Nucleus accumbens (tissue), 56 donors: ENCODE measurements around the gene SLC6A19.

ENCODE experiments used
- DNase-seq, 56 donors: peaks; one replicate each; lab custom pipeline; 2025; lab: John Stamatoyannopoulos, UW

Gene SLC6A19

GRCh38 chr5:1164696-1165630 lies 36.4 kb upstream of the SLC6A19 start:
- DNase-seq: no peak

DNA sequence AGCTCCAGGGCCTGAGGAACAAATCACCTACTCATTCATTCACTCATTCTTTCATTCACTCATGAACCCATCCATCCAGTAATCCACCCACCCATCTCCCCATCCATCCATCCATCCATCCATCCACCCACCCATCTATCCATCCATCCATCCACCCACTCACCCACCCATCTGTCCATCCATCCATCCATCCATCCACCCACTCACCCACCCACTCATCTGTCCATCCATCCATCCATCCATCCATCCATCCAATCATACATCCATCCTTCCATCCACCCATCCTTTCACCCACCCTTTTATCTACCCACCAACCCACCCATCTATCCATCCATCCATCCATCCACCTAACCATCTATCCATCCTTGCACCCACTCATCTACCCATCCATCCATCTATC lies 35.5 kb upstream of the SLC6A19 start:
- DNase-seq: no peak

DNA sequence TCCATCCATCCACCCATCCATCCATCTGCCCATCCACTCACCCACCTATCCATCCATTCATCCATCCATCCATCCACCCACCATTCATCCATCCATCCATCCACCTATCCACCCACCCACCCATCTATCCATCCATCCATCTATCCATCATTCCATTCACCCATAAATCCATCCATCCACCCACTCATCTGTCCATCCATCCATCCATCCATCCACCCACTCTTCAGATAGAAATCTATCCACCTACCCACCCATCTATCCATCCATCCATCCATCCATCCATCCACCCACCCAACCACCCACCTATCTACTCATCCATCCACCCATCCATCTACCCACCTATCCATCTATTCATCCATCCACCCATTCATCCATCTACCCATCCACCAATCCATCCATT lies 35.0 kb upstream of the SLC6A19 start:
- no peak for DNase-seq

DNA sequence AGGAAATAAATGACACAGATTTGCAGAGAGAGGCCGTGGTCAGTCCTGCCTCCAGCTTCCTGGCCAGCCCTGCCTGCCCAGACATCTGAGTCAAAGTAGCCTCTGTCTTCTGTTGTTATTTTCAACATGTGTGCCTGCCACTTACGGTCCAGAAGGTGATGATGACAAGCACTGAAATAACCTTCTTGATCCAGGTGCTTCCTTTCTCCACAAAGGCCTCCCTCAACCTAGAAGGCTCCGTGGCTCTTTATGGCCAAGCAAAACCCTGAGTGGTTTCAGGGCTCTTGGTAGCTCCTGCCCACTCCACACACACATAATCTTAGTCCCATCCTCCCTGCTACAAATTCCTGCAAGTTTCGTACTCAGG lies 34.1 kb upstream of the SLC6A19 start:
- DNase-seq: no peak

GRCh38 chr5:1167728-1168709 lies 33.4 kb upstream of the SLC6A19 start:
- peak in 49 of 56 donors; percentile 8 to 87 (median 47) for DNase-seq

- DNase-seq: no peak
Observed at GRCh38 chr5:1168796-1169195, 32.6 kb upstream of the SLC6A19 start.

GRCh38 chr5:1169211-1170115 lies 31.9 kb upstream of the SLC6A19 start:
- DNase-seq: no peak

GRCh38 chr5:1171340-1171941 lies 30.0 kb upstream of the SLC6A19 start:
- no peak for DNase-seq

DNA sequence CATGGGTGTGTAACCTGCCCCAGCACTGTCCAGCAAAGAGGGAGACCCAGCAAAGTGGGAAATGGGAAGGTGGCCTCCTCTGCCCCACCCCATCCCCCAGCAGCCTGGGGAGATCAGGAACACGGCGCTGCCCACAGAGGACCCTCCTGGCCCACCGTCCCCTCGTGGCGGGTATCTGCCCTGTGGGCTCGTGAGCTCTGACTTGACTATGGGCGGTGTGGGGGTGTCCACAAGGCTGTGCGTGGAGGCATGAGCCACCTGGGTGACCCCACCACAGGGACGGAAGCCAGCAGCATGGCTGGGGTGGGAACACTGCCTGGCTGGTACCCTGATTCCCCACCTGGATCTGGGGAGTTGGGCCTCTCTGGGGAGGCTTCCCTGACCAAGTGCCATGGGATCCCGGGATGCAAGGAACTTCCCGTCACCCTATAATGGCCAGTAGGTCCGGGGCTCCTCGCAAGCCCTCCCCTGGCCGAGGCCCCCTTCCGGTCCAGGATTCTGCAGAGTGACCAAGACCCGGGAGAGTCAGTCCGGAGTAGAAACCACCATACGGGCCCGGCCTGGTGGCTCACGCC lies 29.3 kb upstream of the SLC6A19 start:
- no peak for DNase-seq

GRCh38 chr5:1172670-1173404 lies 28.6 kb upstream of the SLC6A19 start:
- DNase-seq: no peak

DNA sequence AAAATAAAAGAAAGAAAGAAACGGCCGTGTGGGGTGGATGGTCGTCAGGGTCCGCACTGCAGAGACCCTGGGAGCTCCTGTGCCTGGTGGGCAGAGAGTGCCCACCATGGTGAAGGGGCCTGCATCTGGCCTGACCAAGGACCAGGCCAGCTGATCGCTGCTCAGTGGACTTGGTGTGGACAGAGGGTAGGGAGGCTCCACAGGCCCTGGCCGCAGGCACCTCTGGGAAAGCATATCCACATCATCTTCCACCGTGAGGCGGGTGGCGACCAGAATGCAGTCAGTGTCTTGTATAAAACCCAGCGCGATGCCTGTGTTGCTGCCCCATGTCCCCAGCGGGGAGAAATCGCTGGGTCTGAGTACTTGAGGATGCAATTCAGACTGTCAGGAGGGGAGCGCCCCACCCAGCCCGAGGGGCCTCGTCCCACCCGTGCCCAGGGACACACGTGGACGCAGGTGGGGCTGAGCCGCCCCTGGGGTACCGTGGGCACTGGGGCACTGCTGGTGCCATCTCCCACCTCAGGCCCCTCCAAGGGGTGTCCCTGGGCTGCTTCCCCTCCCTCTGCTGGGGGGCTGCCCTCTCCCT lies 27.8 kb upstream of the SLC6A19 start:
- no peak for DNase-seq

DNA sequence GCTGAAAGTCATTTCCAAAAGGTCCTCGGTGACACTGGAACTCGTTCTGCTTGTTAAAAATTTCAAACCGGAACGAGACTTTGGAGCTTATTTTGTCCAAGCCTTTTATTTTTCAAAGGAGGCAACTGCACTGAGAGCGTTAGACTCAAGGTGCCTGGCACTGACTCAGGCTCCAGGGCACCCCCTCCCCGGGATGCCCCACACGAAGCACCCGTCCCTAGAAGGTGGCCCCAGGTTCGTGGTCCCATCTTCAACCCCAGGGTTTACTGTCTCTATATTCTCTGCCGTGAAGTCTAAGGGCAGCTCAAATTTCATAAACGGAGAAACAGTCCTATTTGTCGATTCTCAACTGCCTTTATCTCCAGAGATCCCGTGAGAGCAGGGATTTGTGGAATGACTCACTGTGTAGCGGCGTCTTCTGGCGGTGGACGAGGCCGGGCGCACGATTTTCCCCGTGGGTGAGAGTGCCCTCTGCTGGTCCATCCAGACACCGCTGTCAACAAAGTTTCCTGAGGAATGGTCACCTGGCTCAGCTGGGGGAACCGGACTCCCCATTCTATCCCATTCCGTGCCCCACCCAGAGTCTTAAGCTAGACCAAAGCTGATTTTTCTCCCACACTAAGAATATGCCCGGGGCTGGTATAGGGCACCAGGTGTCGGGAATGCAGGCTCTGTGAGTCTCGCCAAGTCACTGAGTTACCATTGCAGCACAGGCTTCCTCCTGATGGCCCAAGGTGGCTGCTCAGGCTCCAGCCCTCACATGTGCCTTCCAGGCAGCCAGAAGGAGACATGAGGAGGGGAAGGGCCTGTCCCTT lies 27.1 kb upstream of the SLC6A19 start:
- peak in 26 of 56 donors; percentile 5 to 55 (median 21) for DNase-seq

DNA sequence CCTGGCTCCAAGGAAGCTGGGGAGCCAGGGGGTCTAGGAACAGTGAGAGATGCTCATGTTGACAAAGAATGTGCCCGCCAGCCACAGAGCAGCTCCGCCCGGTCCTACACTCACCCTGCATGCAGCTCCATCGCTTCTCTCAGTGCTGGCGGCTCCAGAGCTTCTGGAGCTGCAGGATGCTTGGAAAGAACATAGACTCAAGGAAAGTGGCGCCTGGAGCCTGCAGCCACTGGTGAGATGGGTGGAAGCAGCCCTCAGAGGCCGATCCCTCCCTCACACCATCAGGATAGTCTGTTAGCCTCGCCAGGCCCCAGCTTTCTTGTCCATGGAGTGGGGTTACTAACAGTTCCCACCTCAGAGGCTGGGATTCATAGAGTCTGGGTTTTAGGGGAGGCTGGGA lies 26.4 kb upstream of the SLC6A19 start:
- no peak for DNase-seq

- no peak for DNase-seq
Observed at GRCh38 chr5:1175801-1176472, 25.5 kb upstream of the SLC6A19 start.

GRCh38 chr5:1176473-1177391 lies 24.7 kb upstream of the SLC6A19 start:
- no peak for DNase-seq
